Central memory CD8-positive, alpha-beta T cell (primary cell): Measurements from ENCODE around the gene SERINC2.

ENCODE experiments used
- ATAC-seq: fragments of 150-1000 bp; cut with Tn5 transposase; replicated peaks from 2 replicates; pipeline ENCODE4 v1.10.0; 2022; ENCODE audit warnings: mild to moderate bottlenecking, moderate FRiP score, moderate number of reproducible peaks; ENCODE audit not compliant: poor library complexity, severe bottlenecking; ENCODE audit errors: extremely low read depth
- DNase-seq, 2 donors: peaks; one replicate each; pipeline ENCODE4 v3.0.0; 2021; ENCODE audit warnings: low spot score in 2 of 2
- H3K27ac Mint-ChIP-seq: one replicate; pipeline ENCODE4 v1.8.0; 2022; ENCODE audit warnings: low read depth, mild to moderate bottlenecking, moderate library complexity, mixed read lengths
- H3K27me3 Mint-ChIP-seq: one replicate; pipeline ENCODE4 v1.8.0; 2022; ENCODE audit warnings: mixed read lengths
- H3K36me3 Mint-ChIP-seq: one replicate; pipeline ENCODE4 v1.8.0; 2022; ENCODE audit warnings: mild to moderate bottlenecking, moderate library complexity, mixed read lengths; ENCODE audit not compliant: insufficient read depth
- H3K4me1 Mint-ChIP-seq: one replicate; pipeline ENCODE4 v1.8.0; 2022; ENCODE audit warnings: mixed read lengths
- H3K4me3 Mint-ChIP-seq: one replicate; pipeline ENCODE4 v1.8.0; 2022; ENCODE audit warnings: mild to moderate bottlenecking, moderate library complexity, mixed read lengths
- H3K9me3 Mint-ChIP-seq: one replicate; pipeline ENCODE4 v1.8.0; 2022; ENCODE audit warnings: mixed read lengths

The SERINC2 gene

DNA sequence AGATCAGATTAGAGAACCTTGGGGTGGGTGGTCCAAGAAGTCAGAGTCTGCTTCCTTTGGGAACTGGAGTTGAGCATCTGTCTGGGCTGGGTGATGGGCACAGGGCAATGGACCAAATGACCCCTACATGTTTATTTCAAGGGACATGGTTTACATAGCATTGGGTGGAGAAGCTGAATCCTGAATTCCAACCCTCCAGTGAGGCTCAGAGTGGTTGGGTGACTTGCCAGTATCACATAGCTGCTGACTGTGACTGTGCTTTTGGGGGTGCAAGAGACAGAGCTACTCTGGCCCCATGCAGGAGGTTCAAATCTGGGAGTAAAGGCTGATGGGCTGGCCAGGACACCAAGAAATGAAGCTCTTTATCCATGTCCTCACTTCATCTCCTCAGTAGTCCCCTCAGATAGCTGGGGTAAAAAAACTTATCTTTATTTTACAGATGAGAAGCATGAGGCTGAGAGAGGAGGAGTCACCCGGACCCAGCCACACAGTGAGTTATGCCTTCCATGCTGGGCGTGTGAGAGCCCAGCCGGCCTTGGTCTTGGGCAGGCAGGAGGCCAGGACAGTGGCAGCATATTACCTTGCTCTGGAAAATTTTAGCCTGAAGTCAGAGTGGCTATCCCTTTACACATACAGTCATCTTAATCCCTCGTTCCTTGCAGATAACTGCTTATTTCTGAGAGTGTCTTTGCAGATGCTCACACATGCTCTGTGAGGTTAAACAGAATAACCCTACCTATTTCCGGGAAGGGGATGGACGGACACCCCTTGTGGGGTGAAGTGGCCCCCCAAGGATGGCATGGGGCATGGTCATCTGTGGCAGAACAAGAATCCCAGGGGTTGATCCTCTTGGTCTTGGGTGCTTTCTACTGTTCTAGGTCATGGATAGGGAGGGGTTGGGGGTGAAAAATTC, 2.8 kb upstream of the SERINC2 start:
- ATAC-seq (no peak), DNase-seq (no peak)
- Mint-ChIP-seq H3K9me3 (no peaks in the 10 kb centered on the region), H3K36me3 (no peaks in the 10 kb centered on the region), H3K4me3 (no peak overlapping the region), H3K27ac (no peak overlapping the region), H3K4me1 (peaks cover 6% of the 10 kb centered on the region), H3K27me3 (peaks cover 63% of the 10 kb centered on the region)

GRCh38 chr1:31410871-31411270, 2.1 kb upstream of the SERINC2 start:
- ATAC-seq (no peak), DNase-seq (no peak)
- Mint-ChIP-seq H3K9me3 (no peaks in the 10 kb centered on the region), H3K36me3 (no peaks in the 10 kb centered on the region), H3K27ac (no peak overlapping the region), H3K27me3 (peaks cover 69% of the 10 kb centered on the region), H3K4me3 (no peak overlapping the region), H3K4me1 (peaks cover 6% of the 10 kb centered on the region)

DNA sequence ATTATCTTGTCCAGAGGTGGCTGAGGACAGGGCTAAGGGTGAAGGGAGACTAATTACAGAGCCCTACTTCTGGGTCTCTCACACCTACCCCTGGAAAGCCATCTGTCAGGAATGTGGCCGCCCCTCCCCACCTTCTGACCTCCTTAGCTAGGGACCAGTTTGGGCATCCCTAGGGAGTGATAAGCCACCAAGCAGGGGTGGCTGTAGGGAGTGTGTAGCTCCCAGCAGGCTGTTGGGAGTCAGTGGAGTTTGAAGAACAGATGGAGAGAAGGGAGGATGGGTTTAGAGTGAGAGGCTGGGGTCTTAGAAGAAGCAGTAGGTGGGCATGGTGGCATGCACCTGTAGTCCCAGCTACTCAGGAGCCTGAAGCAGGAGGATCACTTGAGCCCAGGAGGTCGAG, 808 bp upstream of the SERINC2 start:
- DNase-seq = no peak
- no peak overlapping the region for H3K27ac Mint-ChIP-seq

GRCh38 chr1:31413405-31414001, 490 bp downstream of the SERINC2 start:
- peaks cover 6% of the 10 kb centered on the region for H3K4me1 Mint-ChIP-seq
- ATAC-seq (peak; percentile 34), DNase-seq (no peak)
- peak overlapping the region; percentile 77 for H3K4me3 Mint-ChIP-seq
- H3K27me3 Mint-ChIP-seq = peaks cover 91% of the 10 kb centered on the region
- no peak overlapping the region for H3K27ac Mint-ChIP-seq
- H3K36me3 Mint-ChIP-seq = no peaks in the 10 kb centered on the region
- no peaks in the 10 kb centered on the region for H3K9me3 Mint-ChIP-seq

More for the DNA sequence above, 808 bp upstream of the SERINC2 start:
- ATAC-seq = no peak
- Mint-ChIP-seq H3K4me3 (peak overlapping the region; percentile 77), H3K27me3 (peaks cover 83% of the 10 kb centered on the region), H3K4me1 (peaks cover 6% of the 10 kb centered on the region), H3K9me3 (no peaks in the 10 kb centered on the region), H3K36me3 (no peaks in the 10 kb centered on the region)

GRCh38 chr1:31414980-31415370, 2.0 kb downstream of the SERINC2 start:
- H3K4me3 Mint-ChIP-seq = no peak overlapping the region
- H3K9me3 Mint-ChIP-seq = no peaks in the 10 kb centered on the region
- no peak for DNase-seq
- no peak for ATAC-seq
- peaks cover 86% of the 10 kb centered on the region for H3K27me3 Mint-ChIP-seq
- no peaks in the 10 kb centered on the region for H3K36me3 Mint-ChIP-seq
- no peak overlapping the region for H3K27ac Mint-ChIP-seq
- H3K4me1 Mint-ChIP-seq = peaks cover 6% of the 10 kb centered on the region

DNA sequence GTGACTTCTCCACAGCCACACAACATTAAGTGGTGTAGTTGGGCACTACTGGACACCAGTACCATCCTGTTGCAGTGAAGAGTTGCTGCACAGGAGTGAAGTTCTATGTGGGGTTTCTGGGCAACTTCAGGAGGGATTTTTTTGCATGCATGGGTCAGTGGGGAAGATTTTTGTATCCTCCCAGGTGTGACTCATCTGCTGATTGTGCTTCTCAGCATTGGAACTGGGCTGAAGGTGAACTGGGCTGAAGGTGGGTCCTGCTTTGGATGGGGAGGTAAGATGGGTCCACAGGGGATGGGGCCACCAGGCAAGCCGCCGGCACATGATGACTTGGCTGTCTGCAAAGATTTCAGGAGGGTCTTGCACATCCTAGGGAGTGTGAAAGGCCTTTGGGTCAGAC, 2.6 kb downstream of the SERINC2 start:
- H3K4me3 Mint-ChIP-seq = no peak overlapping the region

GRCh38 chr1:31416101-31416736, 3.2 kb downstream of the SERINC2 start:
- Mint-ChIP-seq H3K9me3 (no peaks in the 10 kb centered on the region), H3K4me3 (no peak overlapping the region), H3K4me1 (peaks cover 6% of the 10 kb centered on the region), H3K27me3 (peaks cover 86% of the 10 kb centered on the region), H3K36me3 (no peaks in the 10 kb centered on the region), H3K27ac (no peak overlapping the region)
- ATAC-seq (no peak), DNase-seq (no peak)

More for the DNA sequence above, 2.6 kb downstream of the SERINC2 start:
- no peak for ATAC-seq
- H3K27me3 Mint-ChIP-seq = peaks cover 86% of the 10 kb centered on the region
- no peak for DNase-seq
- no peaks in the 10 kb centered on the region for H3K9me3 Mint-ChIP-seq
- no peaks in the 10 kb centered on the region for H3K36me3 Mint-ChIP-seq
- H3K27ac Mint-ChIP-seq = no peak overlapping the region
- peaks cover 6% of the 10 kb centered on the region for H3K4me1 Mint-ChIP-seq

- ATAC-seq = no peak
- Mint-ChIP-seq H3K9me3 (no peaks in the 10 kb centered on the region), H3K36me3 (no peaks in the 10 kb centered on the region), H3K27me3 (peaks cover 81% of the 10 kb centered on the region), H3K4me3 (no peak overlapping the region), H3K4me1 (peaks cover 6% of the 10 kb centered on the region), H3K27ac (no peak overlapping the region)
- DNase-seq = no peak
Measured at GRCh38 chr1:31417148-31417547, 4.1 kb downstream of the SERINC2 start.

GRCh38 chr1:31418626-31419323, 5.8 kb downstream of the SERINC2 start:
- Mint-ChIP-seq H3K4me1 (peaks cover 9% of the 10 kb centered on the region), H3K27me3 (peaks cover 83% of the 10 kb centered on the region), H3K4me3 (no peak overlapping the region), H3K36me3 (no peaks in the 10 kb centered on the region), H3K27ac (no peak overlapping the region), H3K9me3 (no peaks in the 10 kb centered on the region)
- DNase-seq (no peak), ATAC-seq (no peak)

DNA sequence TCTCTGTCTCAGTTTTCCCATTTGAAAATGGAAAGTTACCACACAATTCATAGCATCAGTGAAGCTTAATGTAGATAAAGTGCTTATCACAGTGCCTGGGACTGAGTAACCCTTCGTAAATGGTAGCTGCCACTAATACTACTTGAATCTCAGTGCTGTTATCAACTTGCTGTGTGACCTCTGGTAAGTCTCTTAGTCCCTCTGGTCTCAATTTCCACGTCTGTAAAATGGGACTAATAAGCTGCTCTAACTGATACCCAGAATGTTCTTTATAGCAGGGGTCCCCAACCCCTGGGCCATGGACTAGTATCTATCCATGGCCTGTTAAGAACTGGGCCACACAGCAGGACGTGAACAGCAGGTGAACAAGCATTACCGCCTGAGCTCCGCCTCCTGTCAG, 7.7 kb downstream of the SERINC2 start:
- Mint-ChIP-seq H3K27me3 (peaks cover 83% of the 10 kb centered on the region), H3K4me1 (peaks cover 7% of the 10 kb centered on the region), H3K27ac (no peak overlapping the region), H3K36me3 (no peaks in the 10 kb centered on the region), H3K9me3 (no peaks in the 10 kb centered on the region), H3K4me3 (no peak overlapping the region)
- DNase-seq (no peak), ATAC-seq (no peak)

DNA sequence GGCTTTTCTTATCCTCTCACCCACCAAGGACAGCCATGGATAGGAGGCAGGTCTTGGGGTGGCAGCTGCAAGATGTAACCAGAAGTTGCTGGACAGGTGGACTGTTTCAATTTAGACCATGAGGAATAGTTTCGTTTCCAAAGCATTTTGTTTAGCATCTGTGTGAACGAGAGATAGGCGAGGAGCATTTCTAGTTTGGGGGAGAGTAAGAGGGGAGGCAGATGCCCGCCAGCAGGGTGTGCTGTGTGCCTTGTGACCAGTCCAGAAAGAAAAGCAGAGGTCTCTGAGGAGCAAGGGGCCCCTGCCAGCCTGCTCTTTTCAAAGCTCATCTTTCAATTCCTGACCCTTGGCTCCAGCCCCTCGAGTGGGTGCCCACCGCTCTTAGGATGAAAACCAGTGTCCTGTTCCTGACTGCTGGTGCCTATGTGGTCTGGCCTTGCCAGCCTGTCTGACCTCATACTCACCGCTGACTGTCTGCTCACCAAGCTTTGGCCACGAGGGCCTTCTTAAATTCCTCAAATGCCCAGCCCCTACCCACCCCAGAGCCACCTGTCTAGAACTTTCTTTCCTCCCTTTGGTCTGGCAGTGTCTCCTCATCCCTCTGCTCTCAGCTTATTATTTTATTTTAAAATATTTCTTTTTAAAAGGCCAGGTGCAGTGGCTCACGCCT, 8.5 kb downstream of the SERINC2 start:
- H3K4me3 Mint-ChIP-seq = no peak overlapping the region
- H3K27me3 Mint-ChIP-seq = peaks cover 78% of the 10 kb centered on the region
- H3K9me3 Mint-ChIP-seq = no peaks in the 10 kb centered on the region
- H3K4me1 Mint-ChIP-seq = peaks cover 7% of the 10 kb centered on the region
- ATAC-seq (no peak), DNase-seq (no peak)
- no peak overlapping the region for H3K27ac Mint-ChIP-seq
- no peaks in the 10 kb centered on the region for H3K36me3 Mint-ChIP-seq
